ENCODE data around the gene AKNA.
A peak's percentile ranks its signal among the peaks of the same experiment; 100 is the strongest.

AKNA gene, protein sequence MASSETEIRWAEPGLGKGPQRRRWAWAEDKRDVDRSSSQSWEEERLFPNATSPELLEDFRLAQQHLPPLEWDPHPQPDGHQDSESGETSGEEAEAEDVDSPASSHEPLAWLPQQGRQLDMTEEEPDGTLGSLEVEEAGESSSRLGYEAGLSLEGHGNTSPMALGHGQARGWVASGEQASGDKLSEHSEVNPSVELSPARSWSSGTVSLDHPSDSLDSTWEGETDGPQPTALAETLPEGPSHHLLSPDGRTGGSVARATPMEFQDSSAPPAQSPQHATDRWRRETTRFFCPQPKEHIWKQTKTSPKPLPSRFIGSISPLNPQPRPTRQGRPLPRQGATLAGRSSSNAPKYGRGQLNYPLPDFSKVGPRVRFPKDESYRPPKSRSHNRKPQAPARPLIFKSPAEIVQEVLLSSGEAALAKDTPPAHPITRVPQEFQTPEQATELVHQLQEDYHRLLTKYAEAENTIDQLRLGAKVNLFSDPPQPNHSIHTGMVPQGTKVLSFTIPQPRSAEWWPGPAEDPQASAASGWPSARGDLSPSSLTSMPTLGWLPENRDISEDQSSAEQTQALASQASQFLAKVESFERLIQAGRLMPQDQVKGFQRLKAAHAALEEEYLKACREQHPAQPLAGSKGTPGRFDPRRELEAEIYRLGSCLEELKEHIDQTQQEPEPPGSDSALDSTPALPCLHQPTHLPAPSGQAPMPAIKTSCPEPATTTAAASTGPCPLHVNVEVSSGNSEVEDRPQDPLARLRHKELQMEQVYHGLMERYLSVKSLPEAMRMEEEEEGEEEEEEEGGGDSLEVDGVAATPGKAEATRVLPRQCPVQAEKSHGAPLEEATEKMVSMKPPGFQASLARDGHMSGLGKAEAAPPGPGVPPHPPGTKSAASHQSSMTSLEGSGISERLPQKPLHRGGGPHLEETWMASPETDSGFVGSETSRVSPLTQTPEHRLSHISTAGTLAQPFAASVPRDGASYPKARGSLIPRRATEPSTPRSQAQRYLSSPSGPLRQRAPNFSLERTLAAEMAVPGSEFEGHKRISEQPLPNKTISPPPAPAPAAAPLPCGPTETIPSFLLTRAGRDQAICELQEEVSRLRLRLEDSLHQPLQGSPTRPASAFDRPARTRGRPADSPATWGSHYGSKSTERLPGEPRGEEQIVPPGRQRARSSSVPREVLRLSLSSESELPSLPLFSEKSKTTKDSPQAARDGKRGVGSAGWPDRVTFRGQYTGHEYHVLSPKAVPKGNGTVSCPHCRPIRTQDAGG (N-terminal part only)

DNA sequence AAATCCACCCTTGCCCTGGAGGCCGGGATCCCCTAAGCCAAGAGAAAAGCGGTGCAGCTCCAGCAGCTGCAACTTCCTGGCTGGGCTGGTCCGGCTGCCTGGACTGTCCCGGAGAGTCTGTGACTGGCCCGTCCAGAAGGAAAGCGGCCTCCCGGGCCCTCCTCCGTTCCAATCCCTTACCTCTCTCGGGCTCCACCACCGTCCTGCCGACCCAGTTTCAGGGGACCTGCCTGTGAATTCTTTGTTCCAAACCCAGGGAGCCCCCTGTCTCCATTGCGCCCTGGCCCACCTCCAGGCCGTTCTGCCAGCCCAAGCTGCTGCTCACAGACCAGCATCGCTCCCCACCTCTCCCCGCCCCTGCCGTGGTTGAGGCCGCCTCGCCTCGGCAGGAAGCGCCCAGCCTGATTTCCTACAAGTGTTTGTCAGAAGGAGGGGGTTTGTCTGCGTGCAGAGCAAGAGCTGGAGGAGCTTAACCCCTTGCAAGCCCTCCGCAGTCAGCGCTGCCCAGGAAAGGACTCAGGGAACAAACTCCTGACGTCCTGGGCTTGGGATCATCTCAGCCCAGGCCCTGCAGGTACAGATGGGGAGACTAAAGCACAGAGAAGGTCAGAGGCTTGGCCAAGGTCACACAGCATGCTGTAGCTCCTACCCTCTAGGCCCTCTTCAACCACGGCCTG, at the start of gene AKNA:
TSS of gene AKNA (minus strand) at position 303 of the 677 bp plus-strand sequence. CDS start 6,649 bp downstream, outside the sequence.
- peak in 12 of 14 donors; percentile 46 to 86 (median 70) for DNase-seq

DNA sequence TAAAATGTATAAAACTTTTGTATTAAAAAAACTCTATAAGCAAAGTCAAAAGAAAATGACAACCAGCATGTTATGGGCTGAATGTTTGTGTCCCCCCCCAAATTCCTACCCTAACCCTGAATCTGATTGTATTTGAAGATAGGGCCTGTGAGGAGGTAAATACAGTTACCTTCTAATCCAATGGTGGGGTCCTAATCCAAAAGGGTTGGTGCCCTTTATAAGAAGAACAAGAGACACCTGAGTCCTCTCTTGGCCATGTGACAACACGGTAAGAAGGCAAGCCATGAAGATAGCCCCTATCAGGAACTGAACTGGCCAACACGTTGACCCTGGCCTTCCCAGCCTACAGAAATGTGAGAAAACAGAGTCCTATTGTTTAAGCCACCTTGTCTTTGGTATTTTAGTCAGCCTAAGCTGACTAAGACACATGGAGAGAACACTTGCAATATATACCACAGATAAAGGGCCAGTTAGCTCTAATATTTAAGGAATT, 49.7 kb upstream of the AKNA start:
- DNase-seq: no peak

DNA sequence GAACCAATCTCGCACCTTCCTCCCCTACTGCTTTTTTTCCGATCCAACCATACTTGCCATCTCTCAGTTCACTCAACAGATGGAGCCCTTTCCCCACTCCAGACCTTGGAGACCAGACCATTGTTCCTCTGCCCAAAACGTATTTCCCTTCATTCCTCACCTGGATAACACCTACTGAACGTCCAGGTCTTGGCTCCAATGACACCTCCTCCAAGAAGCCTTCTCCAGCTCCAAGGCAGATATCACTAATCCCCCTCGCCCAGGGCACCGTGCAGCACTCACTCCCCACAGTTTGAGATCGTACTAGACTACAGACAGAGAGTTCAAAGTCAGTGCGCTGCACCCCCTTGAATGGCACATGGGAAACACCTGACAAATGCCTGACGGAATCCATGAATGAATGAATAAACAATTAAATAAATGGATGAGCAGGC, 47.1 kb upstream of the AKNA start:
- DNase-seq: peak in 7 of 14 donors; percentile 7 to 38 (median 20)

DNA sequence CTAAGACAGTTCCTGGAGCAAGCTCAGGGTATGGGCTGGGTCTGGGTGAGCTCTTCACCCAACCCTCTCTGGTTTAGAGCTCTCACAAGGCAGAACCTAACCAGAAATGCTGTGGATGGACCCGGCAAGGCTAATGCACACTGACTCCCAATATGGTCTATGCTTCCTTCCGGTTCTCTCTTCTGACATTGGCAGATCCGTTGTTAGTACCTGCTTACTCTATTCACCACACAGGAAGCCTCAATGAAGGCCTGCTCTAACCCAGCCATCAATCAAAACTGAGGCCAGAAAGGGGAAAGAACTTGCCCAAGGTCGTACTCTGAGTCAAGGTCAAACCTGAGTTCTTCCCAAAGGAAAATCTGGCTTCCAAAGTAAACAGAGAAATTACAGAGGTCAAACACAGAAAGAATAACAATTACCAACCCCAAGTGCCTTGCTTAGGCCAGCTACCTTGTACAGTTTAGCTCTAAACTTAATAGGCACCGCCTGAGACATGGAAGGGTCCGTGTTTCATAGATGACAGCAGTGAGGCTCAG, 46.0 kb upstream of the AKNA start:
- no peak for DNase-seq

DNA sequence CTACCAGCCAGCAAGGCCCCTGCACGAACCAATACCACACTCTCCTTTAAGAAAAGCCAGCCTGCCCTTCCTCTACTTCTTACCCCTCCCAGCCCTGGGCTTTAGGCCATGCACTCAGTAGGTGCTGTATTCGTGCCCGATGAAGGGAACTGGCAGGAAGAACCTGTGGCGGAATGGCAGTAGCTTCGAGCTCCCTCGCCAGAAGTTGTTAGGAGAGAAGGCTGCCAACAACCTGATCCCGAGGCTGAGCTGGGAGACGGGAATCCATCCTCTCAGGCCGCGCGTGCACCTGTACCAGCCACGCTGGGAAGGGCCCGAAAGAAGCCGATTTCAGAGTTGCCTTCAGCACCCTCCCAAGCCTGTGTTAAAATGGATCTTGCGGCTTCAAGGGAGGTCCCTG, 45.3 kb upstream of the AKNA start:
- DNase-seq: peak in 1 of 14 donors; percentile 22

DNA sequence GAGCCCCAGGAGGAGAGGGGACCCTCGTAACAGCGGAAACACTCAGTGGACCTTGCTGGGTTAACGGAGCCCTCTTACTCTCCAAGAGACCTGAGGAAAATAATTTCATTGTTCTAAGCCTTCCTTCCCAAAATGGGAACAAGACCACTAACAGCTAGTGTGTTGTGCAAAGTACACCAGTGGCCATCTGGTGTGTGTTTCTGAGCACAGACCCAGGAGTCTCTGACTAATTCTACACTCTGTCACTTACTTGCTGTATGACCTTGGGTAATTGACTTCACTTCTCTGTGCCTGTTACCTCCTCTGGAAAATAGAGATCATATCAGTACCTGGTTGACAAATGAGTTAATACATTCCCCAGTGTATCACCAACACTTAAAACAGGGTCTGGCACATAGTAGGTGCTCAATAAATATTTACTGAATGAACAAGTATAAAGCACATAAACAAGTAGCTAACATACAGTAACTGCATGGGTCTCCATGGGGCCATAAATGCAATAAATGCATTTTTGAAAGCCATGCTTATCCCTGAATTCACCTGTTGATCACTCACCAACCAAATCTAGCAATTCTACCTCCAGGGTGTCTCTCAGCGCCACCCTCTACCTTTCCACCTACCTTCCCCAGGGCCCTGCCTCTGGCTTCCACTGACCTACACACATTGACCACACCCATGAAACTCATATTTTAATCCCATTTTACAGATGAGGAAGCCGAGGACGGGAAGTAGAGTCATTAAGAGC, 44.7 kb upstream of the AKNA start:
- peak in 1 of 14 donors; percentile 2 for DNase-seq

DNA sequence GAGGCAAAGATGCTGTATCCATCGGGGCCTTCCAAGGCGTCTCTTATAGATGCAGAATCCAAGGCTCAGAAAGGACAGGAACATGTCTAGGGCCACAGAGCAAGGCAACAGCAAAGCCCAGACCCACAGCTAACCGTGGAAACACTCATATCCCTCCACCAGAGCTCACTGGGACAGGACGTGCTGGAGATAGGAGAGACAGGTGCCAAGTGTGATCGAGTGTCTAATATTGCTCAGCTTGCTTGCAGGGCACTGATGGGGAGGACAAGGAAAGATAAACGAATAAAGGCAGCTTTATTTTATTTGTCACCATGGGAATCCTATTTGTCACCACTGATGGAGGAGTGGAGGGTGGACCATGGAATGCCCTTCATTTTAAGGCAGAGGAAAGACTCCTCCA, 44.0 kb upstream of the AKNA start:
- no peak for DNase-seq

DNA sequence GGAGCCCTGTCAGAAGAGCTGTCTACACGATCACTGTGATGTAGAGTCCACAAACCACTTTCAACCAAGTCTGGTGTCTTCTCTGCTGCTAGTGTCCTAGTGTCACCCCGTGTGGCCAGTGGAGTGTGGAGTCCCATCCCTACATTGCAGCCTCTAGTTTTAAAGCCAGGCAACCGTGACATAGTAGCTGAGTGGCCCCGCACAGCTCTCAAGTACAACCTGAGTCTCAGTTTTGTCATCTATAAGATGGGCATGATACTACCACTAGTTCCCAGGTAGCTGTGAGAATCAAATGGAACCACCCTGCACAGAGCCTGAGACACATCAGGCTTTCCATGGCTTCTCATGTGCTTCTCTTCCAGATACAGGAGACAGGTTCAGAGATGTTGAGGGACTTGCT, 43.2 kb upstream of the AKNA start:
- DNase-seq: no peak

DNA sequence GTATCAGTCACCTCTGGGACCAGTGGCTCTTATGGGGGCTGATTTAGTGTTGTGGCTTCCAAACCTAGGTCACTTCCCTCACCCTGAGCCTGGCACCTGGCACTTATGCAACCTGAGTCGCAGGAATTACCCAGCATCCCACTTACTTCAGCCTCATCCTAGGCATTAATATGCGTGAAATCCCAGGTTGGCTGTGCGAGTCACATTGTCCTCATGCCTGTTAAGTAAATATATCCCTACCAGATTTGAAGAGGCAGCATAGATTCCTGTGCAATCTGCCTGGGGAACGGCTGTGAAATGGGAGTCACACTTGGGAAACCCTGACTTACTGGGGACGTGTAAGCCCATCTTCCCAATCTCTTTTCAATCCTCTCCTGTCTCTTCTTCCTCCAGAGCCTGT, 42.7 kb upstream of the AKNA start:
- DNase-seq: no peak

DNA sequence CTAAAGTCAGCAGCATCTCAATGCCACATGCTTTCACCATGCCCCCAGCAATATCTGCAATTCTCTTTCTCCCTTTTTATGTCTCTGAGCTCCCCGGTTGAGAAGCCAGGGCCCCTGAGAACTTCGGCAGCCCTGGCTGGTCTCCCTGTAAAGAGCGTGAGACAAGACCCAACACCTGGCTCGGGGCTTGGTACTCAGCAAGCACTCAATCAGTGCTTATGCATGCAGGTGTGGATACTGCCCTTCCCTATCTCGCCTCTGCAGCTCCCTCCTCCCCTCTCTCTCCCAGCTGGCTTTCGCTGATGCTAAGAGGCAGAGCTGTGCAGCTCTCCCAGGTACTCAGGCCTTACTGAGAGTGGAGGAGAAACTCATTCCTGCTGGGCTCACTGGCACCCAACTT, 41.7 kb upstream of the AKNA start:
- no peak for DNase-seq

DNA sequence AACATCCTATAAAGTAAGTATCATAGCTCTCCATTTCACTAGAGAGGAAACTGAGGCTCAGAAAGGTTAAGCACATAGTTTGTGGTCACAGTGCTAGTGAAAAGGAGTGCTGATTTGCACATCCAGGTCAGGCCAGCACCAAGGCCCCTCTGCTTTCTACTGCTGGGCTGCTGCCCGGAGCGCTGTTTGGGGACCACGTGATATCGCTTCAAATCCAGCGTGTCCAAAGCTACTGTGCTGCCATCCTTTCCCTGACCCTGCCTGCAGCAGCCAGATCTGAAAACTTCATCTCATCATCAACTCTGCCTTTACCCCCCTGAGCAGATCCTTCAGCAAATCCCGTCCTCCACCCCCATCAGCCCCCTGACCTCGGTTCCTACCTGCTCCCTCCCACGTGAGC, 40.7 kb upstream of the AKNA start:
- peak in 6 of 14 donors; percentile 4 to 44 (median 18) for DNase-seq

DNA sequence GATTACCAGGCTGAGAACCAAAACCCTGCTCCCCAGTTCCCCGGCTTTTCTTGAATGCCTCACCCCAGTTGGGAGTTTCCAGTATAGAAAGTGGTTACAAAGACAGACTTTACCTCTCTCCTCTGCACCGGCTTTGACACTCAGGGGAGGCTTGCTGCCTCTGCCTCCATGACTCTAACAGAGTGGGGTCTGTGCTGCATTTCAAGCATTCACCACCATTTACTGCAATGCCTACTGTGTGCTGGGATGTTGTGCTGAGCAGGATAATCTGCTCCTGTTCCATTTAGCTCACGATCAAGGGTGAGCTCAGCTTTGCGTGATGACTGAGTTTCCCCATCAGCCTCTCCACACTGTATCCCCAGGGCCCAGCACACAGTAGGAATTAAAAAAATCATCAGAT, 39.9 kb upstream of the AKNA start:
- no peak for DNase-seq

DNA sequence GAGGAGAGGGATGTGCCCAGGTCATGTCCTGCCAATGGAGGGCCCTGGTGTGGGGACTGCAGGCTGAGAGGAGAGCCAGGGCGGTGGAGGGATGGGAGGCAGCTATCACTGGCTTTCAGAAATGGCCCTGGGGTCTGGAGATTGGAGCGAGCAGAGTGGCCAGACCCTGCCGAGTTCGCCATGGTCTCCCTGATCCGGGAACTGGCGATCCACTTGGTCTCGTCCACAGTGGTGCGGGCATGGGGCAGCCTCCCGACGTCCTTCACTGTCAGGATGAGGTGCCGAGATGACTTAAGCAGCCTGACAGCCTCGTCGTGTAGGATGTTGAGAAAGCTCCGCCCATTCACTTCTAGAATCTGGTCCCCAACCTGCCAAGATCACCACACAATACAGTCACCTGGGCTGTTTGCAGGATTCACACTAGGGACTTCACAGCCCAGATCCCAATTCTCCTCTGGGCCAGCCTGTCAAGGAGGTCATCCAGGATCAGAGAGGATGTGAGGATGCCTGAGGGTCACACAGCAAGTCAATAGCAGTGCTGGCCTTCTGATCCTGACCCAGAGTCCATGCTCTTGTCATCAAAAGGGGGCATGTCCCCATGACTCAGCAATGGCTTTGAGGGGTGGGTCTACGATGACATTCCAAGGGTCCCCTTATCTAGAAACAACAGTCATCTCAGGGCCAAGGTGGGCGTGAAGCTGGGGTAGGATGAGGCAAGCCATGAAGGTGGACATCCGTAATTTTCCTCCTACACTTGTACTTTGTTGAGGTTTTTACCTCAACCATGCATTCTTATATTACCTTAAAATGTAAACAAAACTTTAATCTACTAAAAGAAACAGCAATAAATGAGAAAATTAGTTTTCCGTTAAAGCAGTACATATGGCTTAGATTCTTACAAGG, 38.5 kb upstream of the AKNA start:
- DNase-seq: no peak

DNA sequence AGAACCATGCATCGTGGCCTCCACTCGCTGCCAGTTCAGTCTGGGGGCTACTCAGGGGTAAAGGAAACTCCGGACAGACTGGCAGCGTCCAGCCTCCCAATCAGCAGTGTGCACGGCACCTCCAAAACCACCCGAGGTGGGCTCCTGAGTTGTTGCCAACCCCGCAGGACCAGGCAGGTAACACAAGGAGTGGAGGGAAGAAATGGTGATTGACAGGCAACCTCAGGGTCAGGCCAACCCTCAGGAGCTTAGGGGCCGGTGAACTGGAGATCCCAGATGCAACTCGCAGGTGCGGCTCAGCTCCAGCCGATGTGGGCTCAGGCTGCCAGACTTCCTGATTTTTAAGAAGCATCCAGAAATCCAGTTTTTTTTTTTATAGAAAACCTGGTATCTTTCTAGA, 37.3 kb upstream of the AKNA start:
- no peak for DNase-seq

DNA sequence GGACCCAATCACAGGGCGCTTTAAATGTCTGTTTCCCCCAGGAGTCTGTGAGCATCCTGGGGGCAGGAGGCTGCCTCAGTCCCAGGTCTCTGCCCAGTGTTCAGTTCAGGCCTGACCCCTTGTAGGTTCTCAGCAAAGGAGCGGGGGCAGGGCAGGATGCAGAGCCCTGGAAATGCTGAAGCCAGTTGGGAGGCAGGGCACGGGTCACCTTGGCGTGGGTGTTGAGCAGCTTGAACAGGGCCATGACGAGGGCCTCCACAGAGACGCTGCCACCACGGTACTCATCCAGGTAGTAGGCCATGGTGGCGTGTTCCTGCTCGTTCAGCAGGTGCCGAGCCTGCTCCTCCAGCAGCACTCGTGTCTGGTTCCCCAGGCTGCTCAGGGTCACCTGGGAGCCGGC, 36.3 kb upstream of the AKNA start:
- DNase-seq: no peak

DNA sequence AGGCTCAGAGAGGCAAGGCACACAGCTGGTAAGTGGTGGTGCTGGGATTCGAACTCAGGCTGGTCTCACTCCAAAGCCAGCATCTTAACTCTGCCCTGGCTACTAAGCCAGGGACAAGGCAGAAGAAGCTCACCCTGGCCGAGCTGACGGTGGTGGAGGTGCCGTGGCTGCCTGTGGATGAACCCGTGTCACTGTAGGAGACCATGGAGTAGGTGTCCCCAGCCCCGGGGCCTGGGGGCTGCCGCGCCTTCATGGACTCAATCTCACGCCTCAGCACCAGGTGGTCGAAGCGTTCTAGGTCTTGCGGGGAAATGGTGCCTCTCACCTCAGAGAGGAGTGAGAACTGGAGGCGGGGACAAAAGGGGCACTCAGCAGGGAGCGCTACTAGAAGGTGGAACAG, 35.4 kb upstream of the AKNA start:
- no peak for DNase-seq

DNA sequence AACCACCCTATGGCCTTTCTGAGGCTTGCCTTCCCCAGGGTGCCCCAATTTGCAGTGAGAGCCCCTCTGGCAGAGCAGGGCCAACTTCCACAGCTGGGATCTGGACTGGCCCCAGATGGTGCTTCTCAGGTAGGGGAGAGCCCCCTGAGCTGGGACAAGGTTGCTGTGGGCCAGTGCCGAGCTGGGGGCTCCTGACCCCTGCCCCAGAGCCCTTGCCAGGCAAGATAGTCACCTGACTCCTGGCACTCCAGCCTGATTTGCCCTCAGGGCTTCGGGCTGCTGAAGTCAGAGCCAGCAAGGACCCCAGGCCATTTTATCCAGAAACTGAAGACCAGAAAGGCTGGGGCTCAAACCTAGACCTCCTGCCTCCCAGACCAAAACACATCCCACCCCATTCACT, 33.4 kb upstream of the AKNA start:
- no peak for DNase-seq

DNA sequence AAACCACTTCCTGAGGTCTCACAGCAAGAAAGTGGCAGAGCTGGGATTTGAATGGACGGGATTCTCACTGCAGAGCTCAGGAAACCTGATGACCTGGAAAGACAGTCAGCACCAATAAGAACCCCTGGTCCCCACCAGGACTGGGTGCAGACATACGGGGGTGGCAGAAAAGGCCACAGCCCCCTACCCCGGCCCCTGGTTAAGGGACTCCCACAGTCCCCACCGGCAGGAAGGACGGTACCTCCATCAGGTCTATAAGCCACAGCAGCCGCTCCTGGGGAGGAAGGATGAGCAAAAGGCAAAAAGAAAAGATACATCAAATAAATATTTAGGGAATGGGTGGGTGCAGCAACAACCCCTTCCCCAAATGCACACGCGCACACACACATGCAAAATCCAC, 32.0 kb upstream of the AKNA start:
- DNase-seq: no peak

DNA sequence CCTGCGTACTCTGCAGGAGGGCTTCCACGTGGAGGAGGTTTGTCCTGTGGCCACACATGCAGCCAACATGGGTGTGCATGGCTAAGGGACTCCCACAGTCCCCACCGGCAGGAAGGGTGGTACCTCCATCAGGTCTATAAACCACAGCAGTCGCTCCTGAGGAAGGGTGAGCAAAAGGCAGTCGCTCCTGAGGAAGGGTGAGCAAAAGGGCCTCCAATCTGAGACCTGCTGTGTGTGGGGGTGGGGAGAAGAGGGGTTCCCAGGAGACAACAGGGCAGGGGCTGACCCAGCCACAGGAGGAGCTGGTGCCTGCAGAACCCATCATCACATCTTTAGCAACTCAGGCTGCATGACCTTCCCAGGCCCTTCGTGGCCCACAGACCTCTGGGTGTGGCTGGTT, 30.3 kb upstream of the AKNA start:
- DNase-seq: no peak

DNA sequence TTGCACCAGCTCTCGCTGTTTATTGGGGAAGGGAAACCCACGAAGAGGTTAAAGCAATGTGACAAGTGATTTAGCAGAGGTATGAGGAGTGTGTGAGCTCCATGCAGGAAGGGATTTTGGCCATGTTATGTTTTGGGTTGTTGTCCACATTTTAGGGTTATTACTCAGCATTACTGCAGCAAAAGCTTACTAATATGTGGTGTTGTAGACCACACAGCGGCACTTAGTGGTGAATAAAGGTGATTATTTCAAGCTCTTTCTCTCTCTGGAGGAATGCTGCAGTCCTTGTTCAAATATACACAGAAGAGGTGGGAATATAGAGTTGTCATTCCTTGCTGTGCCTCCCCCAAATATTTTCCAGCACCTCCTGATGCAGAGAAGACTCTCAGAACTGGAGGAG, 29.7 kb upstream of the AKNA start:
- no peak for DNase-seq

All from C1 segment of cervical spinal cord (tissue), 14 donors.